Motor neuron (in vitro differentiated cells): ENCODE results near the gene NDUFAF2. TPM values are rescaled to one million over a fixed set of nuclear protein-coding genes. Genes with fewer than 3 reads are reported as not detected.
A peak's percentile ranks its signal among the peaks of the same experiment; 100 is the strongest.
"Not testable (repeated sequence)": the region's sequence is repeated elsewhere in the genome, so short reads cannot be mapped to it uniquely, and the experiment has no call there.

Source experiments
- ATAC-seq, 8 experiments: fragments of 200-7000 bp; cut with Tn5 transposase; replicated peaks in 6 of 8; 2 replicates each; pipeline ENCODE4 v1.8.0; 2021; ENCODE audit warnings: mild to moderate bottlenecking in 8 of 8, moderate library complexity in 8 of 8
- H3K27ac ChIP-seq, 2 donors: fragments of 250-450 bp; sonication (Bioruptor Pico); 2 replicates each; pipeline ENCODE4 v1.9.0; 2021; ENCODE audit warnings: antibody characterized with exemption in 2 of 2, mild to moderate bottlenecking in 2 of 2, moderate library complexity in 1 of 2
- H3K4me1 ChIP-seq, 2 donors: fragments of 250-450 bp; sonication (Bioruptor Pico); replicated peaks in 1 of 2; 2 replicates each; pipeline ENCODE4 v1.6.1; 2021; ENCODE audit warnings: antibody characterized with exemption in 2 of 2, mild to moderate bottlenecking in 2 of 2, moderate library complexity in 1 of 2
- H3K4me3 ChIP-seq, 5 donors: fragments of 250-450 bp; sonication (Bioruptor Pico); 2 replicates each; pipeline ENCODE4 v1.9.0; 2021; ENCODE audit warnings: antibody characterized with exemption in 5 of 5, mild to moderate bottlenecking in 5 of 5, moderate library complexity in 4 of 5
- WGBS, 10 experiments: fragments of 450-650 bp; shearing (Covaris generic); methylation state at CpG; one replicate each; pipeline ENCODE4 v1.0.0; 2022; 5-methylcytosine and 5-hydroxymethylcytosine counted together
- in situ Hi-C, 9 experiments: fragments of 400-800 bp; cut with MboI; loops; one replicate each; pipeline ENCODE4 v1.15.0; 2021; ENCODE audit warnings: low sequenced_read_pairs in 9 of 9, low pct_unique_long_range_greater_than_20kb in 2 of 9; ENCODE audit not compliant: unreplicated experiment in 9 of 9
- total RNA-seq, 8 experiments: library from RNA; unstranded; fragments of 300-600 nt; gene quantifications; 2 replicates each; pipeline versions ENCODE4 v1.2.3 to v1.2.4, GENCODE V29; 2022

NDUFAF2 gene
- total RNA-seq, 8 experiments from 2014 or later = 50.5 to 78.2 (median 64.4) TPM

GRCh38 chr5:60959156-60959555, 14.2 kb downstream of the NDUFAF2 start:
- no peak for ATAC-seq
- no peaks in the 10 kb centered on the region for H3K4me1 ChIP-seq
- no peak overlapping the region for H3K27ac ChIP-seq
- in situ Hi-C loops = loop anchor here in 2 of 9 experiments (25.0 kb wide), 2 partner anchors 353 to 978 kb away; no protein-coding TSS in a partner anchor
- no peak overlapping the region for H3K4me3 ChIP-seq

GRCh38 chr5:60960591-60960990, 15.6 kb downstream of the NDUFAF2 start:
- H3K27ac ChIP-seq = no peak overlapping the region
- no peak for ATAC-seq
- H3K4me1 ChIP-seq = no peaks in the 10 kb centered on the region
- in situ Hi-C loops = loop anchor here in 2 of 9 experiments (25.0 kb wide), 2 partner anchors 352 to 977 kb away; no protein-coding TSS in a partner anchor
- WGBS, 10 experiments = 0 to 83% (median 50%) methylated on average over 1 to 2 of the region's 2 CpGs; no CpG with 5 or more reads in 1 of the 10 experiments
- no peak overlapping the region for H3K4me3 ChIP-seq

GRCh38 chr5:60961685-60962084, 16.7 kb downstream of the NDUFAF2 start:
- WGBS, 10 experiments = 14 to 100% (median 96%) methylated on average over 1 to 2 of the region's 2 CpGs; no CpG with 5 or more reads in 1 of the 10 experiments
- Histone ChIP-seq H3K27ac (no peak overlapping the region), H3K4me3 (no peak overlapping the region), H3K4me1 (no peaks in the 10 kb centered on the region)
- no peak for ATAC-seq
- in situ Hi-C loops = loop anchor here in 2 of 9 experiments (25.0 kb wide), 2 partner anchors 351 to 976 kb away; no protein-coding TSS in a partner anchor

- ATAC-seq = no peak
- in situ Hi-C loops = loop anchor here in 2 of 9 experiments (25.0 kb wide), 2 partner anchors 340 to 965 kb away; no protein-coding TSS in a partner anchor
- WGBS, 10 experiments = 91 to 100% (median 100%) methylated on average over 1 to 3 of the region's 3 CpGs; no CpG with 5 or more reads in 2 of the 10 experiments
- Histone ChIP-seq H3K27ac (no peak overlapping the region), H3K4me3 (no peak overlapping the region), H3K4me1 (no peaks in the 10 kb centered on the region)
These were observed 27.2 kb downstream of the NDUFAF2 start for GRCh38 chr5:60972231-60972630.

- ATAC-seq = no peak
- Histone ChIP-seq H3K4me1 (no peaks in the 10 kb centered on the region), H3K27ac (no peak overlapping the region), H3K4me3 (no peak overlapping the region)
- WGBS, 10 experiments = 89 to 100% (median 100%) methylated on average over 1 to 7 of the region's 9 CpGs; no CpG with 5 or more reads in 1 of the 10 experiments
- in situ Hi-C loops = loop anchor here in 1 of 9 experiments (25.0 kb wide), 1 partner anchor 959 kb away; no protein-coding TSS in a partner anchor
These were observed 33.1 kb downstream of the NDUFAF2 start for GRCh38 chr5:60977956-60978737.

- no peak for ATAC-seq
- Histone ChIP-seq H3K27ac (no peak overlapping the region), H3K4me3 (no peak overlapping the region), H3K4me1 (no peaks in the 10 kb centered on the region)
- in situ Hi-C loops = loop anchor here in 1 of 9 experiments (25.0 kb wide), 1 partner anchor 958 kb away; no protein-coding TSS in a partner anchor
- WGBS, 10 experiments = 83 to 100% methylated on average over 1 of the region's 1 CpG; no CpG with 5 or more reads in 8 of the 10 experiments
These were observed 34.0 kb downstream of the NDUFAF2 start for GRCh38 chr5:60978968-60979367.

GRCh38 chr5:60980511-60980910, 35.5 kb downstream of the NDUFAF2 start:
- WGBS, 10 experiments = 96 to 100% (median 100%) methylated on average over 1 to 2 of the region's 2 CpGs; no CpG with 5 or more reads in 1 of the 10 experiments
- no peak for ATAC-seq
- H3K27ac ChIP-seq = no peak overlapping the region
- H3K4me3 ChIP-seq = no peak overlapping the region
- in situ Hi-C loops = loop anchor here in 1 of 9 experiments (25.0 kb wide), 1 partner anchor 957 kb away; no protein-coding TSS in a partner anchor
- H3K4me1 ChIP-seq = no peaks in the 10 kb centered on the region

- in situ Hi-C loops = loop anchor here in 1 of 9 experiments (25.0 kb wide), 1 partner anchor 955 kb away; no protein-coding TSS in a partner anchor
- not testable (repeated sequence) for ATAC-seq
- WGBS, 10 experiments = 83 to 100% (median 93%) methylated on average over 1 to 3 of the region's 3 CpGs; no CpG with 5 or more reads in 2 of the 10 experiments
These were observed 37.1 kb downstream of the NDUFAF2 start for GRCh38 chr5:60982127-60982526.

GRCh38 chr5:60989790-60990189, 44.8 kb downstream of the NDUFAF2 start:
- Histone ChIP-seq H3K4me1 (no peaks in the 10 kb centered on the region), H3K27ac (no peak overlapping the region), H3K4me3 (no peak overlapping the region)
- in situ Hi-C loops = loop anchor here in 1 of 9 experiments (25.0 kb wide), 1 partner anchor 948 kb away; no protein-coding TSS in a partner anchor
- WGBS, 10 experiments = 67 to 100% (median 93%) methylated on average over 1 to 4 of the region's 4 CpGs
- ATAC-seq = no peak

More at GRCh38 chr5:60982127-60982526, 37.1 kb downstream of the NDUFAF2 start:
- H3K27ac ChIP-seq, H3K4me1 ChIP-seq, H3K4me3 ChIP-seq: not testable (repeated sequence)

- in situ Hi-C loops = loop anchor here in 1 of 9 experiments (25.0 kb wide), 1 partner anchor 944 kb away; no protein-coding TSS in a partner anchor
- Histone ChIP-seq H3K4me3 (no peak overlapping the region), H3K4me1 (no peaks in the 10 kb centered on the region), H3K27ac (no peak overlapping the region)
- ATAC-seq = no peak
- 83 to 100% (median 100%) methylated on average over 1 to 3 of the region's 6 CpGs; no CpG with 5 or more reads in 5 of the 10 experiments for WGBS, 10 experiments
These were observed 47.9 kb downstream of the NDUFAF2 start for GRCh38 chr5:60992871-60993270.

- peak in 1 of 8 experiments; percentile 45 for ATAC-seq
- 80 to 100% (median 100%) methylated on average over 1 of the region's 2 CpGs; no CpG with 5 or more reads in 7 of the 10 experiments for WGBS, 10 experiments
- Histone ChIP-seq H3K27ac (no peak overlapping the region), H3K4me3 (no peak overlapping the region), H3K4me1 (no peaks in the 10 kb centered on the region)
- in situ Hi-C loops = loop anchor here in 1 of 9 experiments (25.0 kb wide), 1 partner anchor 944 kb away; no protein-coding TSS in a partner anchor
These were observed 48.4 kb downstream of the NDUFAF2 start for GRCh38 chr5:60993425-60993824.

- no peaks in the 10 kb centered on the region for H3K4me1 ChIP-seq
- WGBS, 10 experiments = 57 to 100% (median 97%) methylated on average over 1 to 5 of the region's 11 CpGs; no CpG with 5 or more reads in 3 of the 10 experiments
- peak in 1 of 8 experiments; percentile 36 for ATAC-seq
- no peak overlapping the region for H3K4me3 ChIP-seq
- no peak overlapping the region for H3K27ac ChIP-seq
- in situ Hi-C loops = loop anchor here in 1 of 9 experiments (25.0 kb wide), 1 partner anchor 943 kb away; no protein-coding TSS in a partner anchor
These were observed 49.0 kb downstream of the NDUFAF2 start for GRCh38 chr5:60993875-60994571.
